Activated CD4-positive, alpha-beta T cell treated with anti-CD3 and anti-CD28 coated beads, Interleukin-2, amount 50 U/mL, for 4 hours (primary cell): ENCODE results near the gene SDK1.

Experiments
- DNase-seq, 2 experiments: peaks; one replicate each; pipeline ENCODE4 v3.0.0-alpha.2; 2020

The SDK1 gene

GRCh38 chr7:3294432-3295100 is 6.5 kb upstream of the SDK1 start:
- DNase-seq = no peak

GRCh38 chr7:3297105-3297819 is 3.8 kb upstream of the SDK1 start:
- DNase-seq = no peak

GRCh38 chr7:3300221-3300650 is 816 bp upstream of the SDK1 start:
- no peak for DNase-seq

- DNase-seq = no peak
Observed at GRCh38 chr7:3301449-3301731, 338 bp downstream of the SDK1 start.

- DNase-seq = no peak
Observed at GRCh38 chr7:3301831-3302618, 973 bp downstream of the SDK1 start.

GRCh38 chr7:3302681-3303320 is 1.7 kb downstream of the SDK1 start:
- no peak for DNase-seq

- no peak for DNase-seq
Observed at GRCh38 chr7:3304131-3304530, 3.1 kb downstream of the SDK1 start.

- no peak for DNase-seq
Observed at GRCh38 chr7:3307435-3307834, 6.4 kb downstream of the SDK1 start.

- DNase-seq = no peak
Observed at GRCh38 chr7:3309140-3309539, 8.1 kb downstream of the SDK1 start.

- DNase-seq = no peak
Observed at GRCh38 chr7:3309956-3310355, 8.9 kb downstream of the SDK1 start.

GRCh38 chr7:3310884-3311283 is 9.8 kb downstream of the SDK1 start:
- DNase-seq = no peak

GRCh38 chr7:3312583-3312982 is 11.5 kb downstream of the SDK1 start:
- no peak for DNase-seq

GRCh38 chr7:3318874-3319273 is 17.8 kb downstream of the SDK1 start:
- DNase-seq = no peak

GRCh38 chr7:3321206-3321605 is 20.2 kb downstream of the SDK1 start:
- no peak for DNase-seq

GRCh38 chr7:3321745-3322144 is 20.7 kb downstream of the SDK1 start:
- DNase-seq = no peak

- no peak for DNase-seq
Observed at GRCh38 chr7:3326246-3326645, 25.2 kb downstream of the SDK1 start.

- no peak for DNase-seq
Observed at GRCh38 chr7:3327099-3327498, 26.0 kb downstream of the SDK1 start.

- no peak for DNase-seq
Observed at GRCh38 chr7:3327655-3328054, 26.6 kb downstream of the SDK1 start.

- no peak for DNase-seq
Observed at GRCh38 chr7:3332308-3332707, 31.3 kb downstream of the SDK1 start.

- no peak for DNase-seq
Observed at GRCh38 chr7:3333861-3334260, 32.8 kb downstream of the SDK1 start.

GRCh38 chr7:3336042-3336665 is 35.1 kb downstream of the SDK1 start:
- no peak for DNase-seq

GRCh38 chr7:3338161-3338560 is 37.1 kb downstream of the SDK1 start:
- DNase-seq = no peak
